Measurements from ENCODE around the gene HOXA9.

HOXA9 gene

DNA sequence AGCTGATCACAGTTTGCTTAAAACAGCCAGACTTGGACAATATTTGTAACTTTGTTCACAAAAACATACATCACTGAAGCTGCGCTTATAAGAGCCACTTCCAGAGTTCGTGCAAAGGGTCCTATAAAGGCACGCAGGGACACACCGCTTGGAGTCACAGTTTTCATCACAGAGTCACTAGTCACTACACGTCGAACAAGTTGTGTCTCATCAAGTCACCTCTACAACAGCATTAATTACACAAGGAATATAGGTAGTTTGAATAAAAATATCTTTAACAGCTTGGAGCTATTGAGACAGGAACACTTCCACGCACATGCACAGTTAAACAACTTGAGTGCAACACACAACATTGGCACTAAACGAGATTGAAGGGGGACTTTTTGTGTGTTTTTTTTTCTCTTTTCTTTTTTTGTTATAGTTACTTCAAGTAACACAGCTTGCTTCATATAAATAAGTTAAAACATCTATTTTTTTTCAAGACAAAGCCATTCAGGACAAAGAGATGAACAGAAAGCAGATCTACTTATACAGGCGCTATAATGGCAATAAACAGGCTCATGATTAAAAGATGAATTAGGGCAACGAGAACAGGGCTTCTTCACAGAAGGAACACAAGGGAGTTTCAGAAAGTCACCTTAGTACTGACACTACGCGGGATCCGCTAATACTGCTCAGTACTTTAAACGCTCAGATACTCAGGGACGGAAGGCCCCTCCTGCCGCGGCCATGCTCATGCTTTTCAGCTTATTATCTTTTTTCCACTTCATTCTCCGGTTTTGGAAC lies 24.0 kb downstream of the HOXA9 start:
- DNase-seq: no peak

DNA sequence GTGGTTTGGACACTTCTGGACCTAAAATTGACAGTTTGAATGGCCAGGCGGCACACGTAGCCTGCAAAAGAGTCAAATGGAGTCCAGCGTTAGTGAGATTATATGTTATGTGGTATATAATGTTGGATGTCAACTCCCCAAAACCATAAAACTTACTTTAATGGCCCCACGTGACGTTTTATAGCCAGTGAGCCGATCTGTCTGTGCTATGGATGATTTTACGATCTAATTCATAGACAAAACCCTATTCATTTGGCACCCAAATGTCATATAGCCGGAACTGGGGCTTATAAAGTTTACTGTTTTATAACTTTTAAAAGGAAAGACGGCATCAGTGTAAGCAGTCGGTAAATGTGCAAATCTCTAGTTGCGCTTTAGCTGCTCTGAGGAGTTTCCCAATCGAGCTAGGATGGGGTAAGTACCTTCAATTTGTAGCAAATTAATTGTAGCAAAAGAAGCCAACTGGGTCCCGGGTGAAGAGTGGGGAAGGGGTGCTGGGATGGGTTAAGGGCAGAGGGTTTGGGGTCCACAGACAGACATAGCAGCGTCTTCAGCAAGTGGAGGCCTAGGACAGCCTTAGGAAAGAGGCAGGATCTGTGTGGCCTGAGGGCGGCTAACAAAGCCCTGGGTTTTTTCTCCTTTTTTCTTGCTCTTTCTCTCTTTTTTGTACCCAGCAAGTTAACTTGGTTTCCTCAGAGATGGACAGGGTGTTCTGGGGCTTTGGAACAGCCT lies 25.0 kb downstream of the HOXA9 start:
- DNase-seq: no peak

DNA sequence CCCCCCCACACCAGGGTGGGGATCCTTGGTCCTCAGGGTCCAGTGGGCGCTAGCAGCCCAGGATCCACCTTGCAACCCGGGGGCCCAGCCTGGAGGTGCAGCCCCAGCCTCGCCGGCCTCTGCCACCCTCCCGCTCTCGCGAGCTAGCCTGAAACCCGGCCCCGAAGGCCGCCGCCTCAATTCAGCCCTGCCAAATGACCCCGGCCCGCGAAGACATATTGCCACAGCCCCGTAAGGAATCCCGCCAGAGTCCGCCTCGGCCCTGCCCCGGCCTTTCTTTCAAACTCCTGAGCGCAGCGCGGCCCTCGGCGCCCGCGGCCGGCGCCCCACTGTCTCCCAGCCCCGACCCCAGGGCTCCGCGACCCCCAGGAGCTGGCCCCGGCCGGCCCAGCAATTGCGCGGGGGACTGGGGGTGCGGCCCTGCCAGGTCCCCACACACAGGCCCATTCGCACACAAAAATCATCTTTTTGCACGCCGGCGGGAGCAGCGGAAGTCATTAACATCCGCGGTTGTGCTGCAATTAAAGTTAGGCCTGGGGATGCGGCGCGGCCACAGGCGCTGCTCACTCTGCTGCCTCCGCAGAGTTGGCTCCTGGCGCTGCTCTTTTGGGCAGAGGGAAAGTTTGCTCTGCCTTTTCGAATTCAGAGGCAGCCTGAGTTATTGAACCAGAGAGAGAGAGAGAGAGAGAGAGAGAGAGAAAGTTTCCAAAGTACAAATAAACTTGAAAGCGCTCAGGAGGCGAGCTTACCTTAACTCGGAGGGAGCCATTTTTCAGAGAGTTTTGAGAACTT lies 25.8 kb downstream of the HOXA9 start:
- no peak for DNase-seq

DNA sequence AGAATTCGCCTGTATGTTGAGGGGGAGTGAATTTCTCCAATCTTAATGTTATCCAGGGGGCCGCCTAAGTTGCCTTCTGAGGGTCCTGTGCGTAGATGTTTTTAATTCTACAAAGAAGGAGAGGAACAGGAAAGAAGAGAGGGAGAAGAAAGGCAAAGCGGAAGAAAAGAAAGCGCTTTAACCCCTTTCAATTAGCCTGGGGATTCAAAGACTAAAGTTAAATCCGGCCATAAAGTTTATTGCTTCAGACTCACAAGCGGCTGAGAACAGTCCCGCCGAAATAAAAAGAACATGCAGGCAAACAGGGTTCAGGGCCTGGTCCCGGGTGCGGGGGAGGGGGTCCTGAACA lies 26.4 kb downstream of the HOXA9 start:
- DNase-seq: no peak

DNA sequence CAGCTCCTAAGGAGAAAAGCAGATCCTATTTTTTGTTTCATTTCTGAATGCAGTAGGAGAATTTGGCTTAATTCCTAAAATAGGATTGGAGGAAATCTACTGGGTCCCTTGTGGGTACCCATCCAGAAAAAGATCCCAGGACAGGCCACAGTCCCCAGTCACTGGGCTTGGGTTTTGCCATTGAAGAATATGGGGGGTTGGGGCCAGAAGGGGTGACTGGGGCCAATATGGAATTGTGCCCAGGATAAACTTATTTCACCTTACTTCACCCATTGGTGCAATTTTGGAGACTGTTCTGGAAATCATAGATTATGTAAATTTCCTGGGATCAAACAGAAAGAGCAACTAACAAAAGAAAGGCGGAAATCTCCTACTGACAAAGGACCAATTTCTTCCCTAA lies 26.9 kb downstream of the HOXA9 start:
- no peak for DNase-seq

DNA sequence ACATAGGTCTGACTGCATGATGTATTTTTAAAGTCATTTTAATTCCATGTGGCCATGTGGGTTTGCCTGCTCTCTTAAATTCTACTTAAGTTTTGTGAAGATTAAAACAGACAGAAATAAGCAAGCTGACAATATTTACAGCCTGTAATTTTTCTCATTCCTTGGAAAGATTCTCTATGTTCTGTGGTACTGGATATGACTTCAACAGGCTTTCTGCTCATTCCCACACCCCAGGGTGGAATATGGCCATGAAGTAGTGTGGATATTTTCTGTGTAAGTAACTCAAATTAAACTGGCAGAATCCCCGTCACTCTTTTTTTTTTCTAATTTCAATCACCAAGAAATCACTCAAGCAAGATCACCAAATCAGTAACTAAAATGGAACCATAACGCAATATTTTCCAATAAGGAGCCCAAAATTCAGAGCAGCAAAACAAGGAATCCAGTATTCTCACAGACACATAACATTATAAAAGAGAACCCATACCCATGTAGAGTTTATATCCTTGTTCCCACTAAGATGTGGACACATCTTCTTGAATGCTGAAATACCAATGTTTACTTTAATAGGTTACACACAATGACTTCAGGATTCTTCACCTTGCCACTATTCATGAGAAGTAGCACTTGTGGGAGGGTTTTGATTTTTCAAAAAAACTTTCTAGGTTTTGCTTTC lies 27.6 kb downstream of the HOXA9 start:
- DNase-seq: no peak

DNA sequence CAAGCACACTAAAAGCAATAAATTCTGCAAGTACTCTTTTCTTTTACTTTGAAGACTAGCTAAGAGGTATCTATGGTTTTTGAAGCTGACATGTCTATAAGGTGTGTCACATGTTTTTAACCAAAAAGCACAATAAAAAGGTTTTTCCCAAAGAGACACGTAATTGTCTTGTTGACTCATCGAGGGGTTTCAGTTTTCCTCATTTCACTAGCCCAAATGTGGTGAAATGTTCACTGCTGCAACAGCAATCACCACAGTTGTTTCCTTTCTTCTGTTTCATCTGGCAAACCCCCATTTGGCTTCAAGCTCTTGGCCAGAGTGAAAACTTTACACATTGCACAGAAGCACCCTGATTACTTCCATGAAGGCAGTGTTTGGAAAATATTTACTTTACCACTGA lies 30.9 kb downstream of the HOXA9 start:
- DNase-seq: no peak

DNA sequence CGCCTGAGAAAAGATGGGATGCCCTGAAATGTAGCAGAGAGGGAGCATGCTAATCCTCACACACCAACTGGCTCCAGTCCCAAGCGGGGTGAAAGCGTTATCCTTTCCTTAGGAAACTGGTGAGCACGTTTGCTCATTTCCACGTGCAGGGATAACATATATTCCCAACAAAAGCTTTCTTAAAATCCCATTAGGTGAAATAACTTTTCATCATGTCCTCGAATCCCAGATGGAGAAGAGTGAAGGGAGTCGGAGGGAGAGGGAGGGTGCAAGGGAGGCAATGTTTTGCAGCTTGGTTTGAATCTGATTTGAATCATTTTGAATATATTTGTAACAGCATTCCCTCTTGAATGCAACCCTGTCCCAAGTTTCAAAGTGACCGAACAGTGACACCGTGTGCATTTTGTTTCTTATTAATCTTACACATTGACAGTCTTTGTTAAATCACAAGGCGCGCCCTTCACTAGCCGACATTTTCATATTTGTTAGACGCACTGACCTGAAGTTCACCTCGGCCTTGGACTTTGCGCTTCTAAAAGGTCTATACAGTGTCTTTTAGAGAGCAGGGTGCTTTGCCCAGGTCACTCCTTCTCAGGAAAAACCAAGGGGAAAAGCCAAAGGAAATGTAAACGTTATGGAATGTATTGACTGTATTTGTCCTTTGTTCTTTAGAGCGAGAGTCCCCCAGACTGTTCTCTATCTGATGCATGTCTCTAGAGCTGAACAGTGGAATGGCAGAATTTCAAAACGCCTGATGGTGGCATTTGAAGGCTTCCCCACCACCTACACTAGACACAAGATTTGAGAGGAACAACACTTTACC lies 31.7 kb downstream of the HOXA9 start:
- no peak for DNase-seq

DNA sequence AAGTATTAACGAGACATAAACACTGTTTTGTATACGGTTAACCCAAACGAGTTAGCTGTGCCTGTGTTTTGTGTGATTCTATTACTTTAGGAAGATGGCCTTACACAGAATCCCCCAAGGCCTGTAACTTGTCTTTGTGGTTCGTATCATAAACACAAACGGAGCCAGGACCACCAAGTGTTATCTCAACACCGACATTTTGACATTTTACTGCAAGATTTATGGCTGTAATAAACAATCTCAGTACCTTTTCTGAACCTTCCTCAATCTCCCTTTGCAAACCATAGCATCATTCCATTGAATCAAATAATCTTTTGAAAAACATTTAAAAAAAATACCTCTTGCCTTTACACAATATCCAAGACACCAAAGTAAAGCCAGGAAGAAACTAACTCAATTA lies 32.4 kb downstream of the HOXA9 start:
- DNase-seq: no peak

DNA sequence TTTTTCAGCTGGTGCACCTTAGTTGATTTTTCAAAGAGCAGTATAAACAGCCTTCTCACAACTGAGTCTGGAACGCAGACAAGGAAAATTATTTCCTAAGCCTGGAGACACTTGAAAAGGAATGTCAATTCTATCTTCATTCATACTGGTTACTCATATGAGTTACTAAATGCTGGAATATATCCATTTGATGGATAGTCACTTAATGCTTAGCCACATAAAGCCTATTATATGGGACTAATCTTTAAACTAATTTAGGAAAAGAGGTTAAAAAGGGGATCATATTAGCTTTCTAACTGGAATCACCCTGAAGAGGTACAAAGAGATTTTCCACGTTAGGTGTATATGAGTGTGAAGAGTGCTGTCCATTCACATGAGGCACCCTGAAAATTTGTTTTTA lies 33.1 kb downstream of the HOXA9 start:
- no peak for DNase-seq

DNA sequence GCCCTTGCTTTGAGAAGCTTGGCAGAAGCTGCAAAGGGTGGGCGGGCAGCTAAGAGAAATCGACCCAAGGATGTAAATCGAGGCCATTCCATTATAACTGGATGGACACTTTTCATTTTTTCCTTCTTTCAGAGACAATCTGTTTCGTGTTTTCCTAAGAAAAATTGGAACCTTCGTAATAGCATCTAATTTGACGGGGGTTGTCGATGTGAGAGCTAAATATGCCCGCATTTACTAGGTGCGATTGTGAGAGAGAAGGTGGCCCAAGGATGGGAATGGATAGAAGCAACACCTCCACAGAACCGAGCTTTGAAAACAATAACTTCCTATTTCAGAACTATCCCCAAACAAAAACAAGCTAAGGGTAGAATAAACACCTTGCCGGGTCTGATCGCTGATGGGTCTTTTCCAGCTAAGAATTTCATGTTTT lies 33.9 kb downstream of the HOXA9 start:
- DNase-seq: no peak

DNA sequence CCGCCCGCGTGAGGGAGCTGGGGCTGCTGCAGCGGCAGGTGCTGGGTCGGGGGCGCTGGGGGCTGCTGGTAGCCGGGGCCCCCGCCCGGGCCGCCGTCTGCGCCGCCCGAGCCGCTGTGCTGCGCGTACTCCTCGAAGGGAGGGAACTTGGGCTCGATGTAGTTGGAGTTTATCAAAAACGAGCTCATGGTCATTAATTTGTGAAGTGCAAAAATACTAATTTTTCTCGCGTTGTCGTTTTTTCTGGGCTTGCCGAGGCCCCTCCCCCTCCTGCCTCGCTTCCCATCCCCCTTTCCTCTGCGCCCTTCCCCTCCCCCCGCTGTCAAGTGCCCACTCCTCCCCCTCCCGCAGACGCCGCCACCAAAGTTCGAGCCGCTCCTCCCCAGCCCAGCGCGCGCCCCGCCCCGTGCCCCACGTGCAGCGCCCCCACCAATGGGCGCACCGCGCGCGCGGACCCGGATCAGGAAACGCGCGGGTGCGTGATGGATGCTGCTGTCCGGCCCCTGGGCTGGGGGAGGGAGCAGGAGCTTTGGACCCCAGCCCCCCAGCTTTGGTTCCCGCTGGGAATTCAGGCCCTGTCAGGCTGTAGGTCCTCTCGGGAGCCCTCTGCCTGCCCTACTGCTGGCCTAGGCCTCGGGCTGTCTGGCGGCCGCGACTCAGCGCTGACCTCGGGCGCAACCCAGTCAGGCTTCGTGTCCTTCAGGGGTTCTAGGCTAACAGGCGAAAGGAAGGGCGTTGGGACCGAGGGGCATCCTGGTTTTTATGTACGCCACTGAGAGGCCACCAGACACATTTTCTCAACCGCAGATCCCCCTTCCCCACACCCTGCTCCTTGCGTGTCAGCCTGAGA lies 34.6 kb downstream of the HOXA9 start, which contains the start of gene HOXA4:
Gene HOXA4 (minus strand): TSS at position 218 of the 850 bp plus-strand sequence. CDS start 24 bp downstream, at position 194.
- peak; percentile 57 for DNase-seq

DNA sequence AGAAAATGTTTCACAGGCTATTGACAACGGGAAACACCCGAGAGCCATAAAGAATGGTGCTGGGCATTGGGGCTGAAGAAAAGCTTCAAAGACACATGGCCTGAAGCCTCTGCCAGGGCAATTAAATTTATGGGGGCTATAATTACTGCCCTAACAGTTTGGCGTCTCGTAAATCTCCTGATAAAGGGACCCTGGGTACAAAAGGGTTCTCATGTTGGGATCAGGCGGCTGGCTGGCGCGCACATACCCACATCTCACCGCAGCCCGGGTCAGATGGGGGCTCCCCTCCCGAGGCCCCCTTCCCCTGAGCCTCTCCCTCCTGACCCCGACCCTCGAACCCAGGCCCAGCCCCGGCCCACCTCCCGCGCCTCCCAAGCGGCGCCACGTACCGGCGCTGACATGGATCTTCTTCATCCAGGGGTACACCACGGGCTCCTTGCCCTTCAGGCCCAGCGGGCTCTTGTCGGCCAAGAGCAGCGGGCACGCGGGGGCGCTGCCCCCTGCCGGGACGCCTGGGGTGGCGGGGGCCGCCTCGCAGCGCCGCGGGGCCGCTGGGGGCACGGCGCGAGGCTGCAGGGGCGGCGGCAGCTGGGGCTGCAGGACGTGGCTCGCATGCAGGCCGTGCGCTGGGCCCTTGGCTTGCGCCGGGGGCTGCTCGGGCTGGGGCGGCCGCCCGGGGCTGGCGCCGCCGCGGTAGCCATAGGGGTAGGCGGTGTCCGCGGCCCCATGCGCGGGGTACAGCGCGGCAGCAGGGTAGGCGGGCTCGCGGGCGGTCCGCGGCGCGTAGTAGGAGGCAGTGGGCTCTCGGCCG lies 35.4 kb downstream of the HOXA9 start:
- DNase-seq: no peak

DNA sequence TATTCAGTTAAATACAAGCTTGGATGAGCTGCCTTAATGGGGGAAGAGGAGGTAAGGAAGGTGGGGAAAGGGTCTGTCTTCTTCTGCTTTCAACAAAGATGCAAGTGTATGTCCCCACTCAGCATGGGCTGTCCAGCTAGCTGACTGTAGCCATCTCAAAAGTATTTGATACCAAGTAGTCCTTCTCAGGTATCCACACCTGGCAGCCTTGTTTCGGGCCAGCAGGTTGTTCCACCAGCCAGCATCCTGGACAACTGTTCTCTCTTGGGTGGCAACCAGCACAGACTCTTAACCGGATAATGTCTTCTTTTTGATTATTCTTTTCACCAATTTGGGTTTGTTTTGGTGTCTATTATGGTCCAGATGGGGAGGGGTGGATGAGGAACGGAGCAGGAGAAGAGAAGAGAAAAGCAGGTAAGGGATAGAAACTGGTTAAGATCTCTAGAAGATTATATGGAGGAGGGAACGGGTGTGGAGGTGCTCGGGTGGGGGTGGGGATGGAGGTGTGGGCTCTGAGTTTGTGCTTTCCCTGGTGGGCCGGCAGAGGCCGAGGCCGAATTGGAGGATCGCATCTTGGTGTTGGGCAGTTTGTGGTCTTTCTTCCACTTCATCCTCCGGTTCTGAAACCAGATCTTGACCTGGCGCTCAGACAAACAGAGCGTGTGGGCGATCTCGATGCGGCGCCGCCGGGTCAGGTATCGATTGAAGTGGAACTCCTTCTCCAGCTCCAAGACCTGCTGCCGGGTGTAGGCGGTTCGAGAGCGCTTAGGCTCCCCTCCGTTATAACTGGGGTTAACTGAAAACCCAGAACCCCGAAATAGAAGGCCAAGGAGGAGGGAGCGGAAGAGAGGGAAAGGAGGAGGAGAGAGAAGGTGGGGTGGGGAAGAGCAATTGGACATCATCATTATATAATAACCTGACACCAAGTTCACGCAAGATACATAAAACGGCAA lies 36.3 kb downstream of the HOXA9 start:
- no peak for DNase-seq

DNA sequence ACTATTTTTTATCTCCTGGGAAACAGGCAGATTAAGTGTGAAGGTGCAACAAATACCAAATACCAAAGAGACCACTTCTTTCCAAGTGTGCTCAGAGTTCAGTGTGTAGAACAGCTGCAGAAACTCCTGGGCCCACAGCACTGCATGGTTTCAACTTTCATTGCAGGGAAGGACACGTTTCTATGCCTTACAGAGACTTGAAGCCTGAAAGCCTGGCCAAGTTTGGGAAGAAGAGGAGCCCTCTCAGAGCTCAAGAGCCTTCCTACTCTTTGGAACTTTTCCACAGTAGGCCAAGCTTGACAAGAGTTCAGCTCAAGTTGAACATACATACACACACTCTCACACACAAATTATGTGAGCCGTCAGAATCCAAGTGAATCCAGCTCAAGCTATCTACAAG lies 37.3 kb downstream of the HOXA9 start:
- no peak for DNase-seq

DNA sequence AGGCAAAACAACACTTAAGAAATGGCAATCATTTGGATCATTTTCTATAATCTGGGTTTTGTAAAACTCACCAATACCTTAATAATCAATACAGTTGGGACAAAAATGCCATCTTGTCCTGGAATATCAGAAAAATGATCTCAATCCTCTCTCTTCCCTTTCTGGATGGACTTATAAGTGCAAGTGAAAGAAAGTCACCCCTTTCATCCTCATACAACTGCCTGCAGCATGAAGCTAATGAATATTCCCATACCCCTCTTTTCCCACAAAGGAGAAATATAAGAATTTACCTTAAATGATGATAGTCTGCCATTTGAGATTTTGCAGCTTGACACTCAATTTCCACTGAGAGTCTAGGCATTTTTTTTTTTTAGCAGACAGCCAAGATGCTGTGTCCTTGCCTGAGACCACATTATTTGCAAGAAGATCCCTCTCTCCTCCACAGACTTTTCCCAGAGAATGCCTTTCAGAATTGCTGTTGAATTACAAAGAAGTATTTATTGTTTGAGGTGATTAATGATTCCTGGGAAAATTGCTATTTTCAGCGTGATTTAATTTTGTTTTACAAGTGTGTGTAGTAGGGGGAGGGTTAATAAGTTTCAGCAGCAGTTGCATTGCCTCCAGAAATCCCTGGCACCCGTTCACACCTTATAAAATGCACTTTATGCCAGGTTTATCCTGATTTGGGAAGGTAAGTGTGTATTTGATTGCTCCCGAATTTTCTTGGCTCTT lies 38.6 kb downstream of the HOXA9 start:
- no peak for DNase-seq

DNA sequence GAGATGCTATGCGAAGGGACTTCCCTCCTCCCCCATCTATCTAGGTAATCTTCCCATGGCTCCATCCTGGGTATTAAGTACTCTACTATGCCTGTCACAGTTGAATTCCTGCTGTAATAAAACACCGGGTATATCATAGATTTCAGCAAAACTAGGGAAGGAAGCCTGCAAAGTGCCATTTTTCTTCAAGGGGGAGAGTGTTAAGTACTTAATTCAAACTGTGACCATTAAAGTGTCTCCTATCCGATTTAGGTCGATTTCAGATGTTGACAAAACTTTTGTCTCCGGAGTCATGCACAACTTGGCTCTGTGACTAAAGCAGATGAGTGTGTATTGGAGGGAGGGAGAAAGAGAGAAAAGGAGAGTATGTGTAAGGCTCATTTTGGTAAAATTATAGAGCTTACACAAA lies 39.3 kb downstream of the HOXA9 start:
- DNase-seq: no peak

Data from activated CD4-positive, alpha-beta T cell treated with anti-CD3 and anti-CD28 coated beads for 1 hour (primary cell).